NB4 (cell line): ENCODE data around the gene MDFIC2.

Experiments
- DNase-seq: peaks from one replicate; pipeline ENCODE4 v3.0.0; 2010; ENCODE audit warnings: low read depth
- H3K4me3 ChIP-seq: one replicate; pipeline ENCODE4 v1.5.1; 2011; ENCODE audit warnings: mild to moderate bottlenecking, low read depth, low read length, moderate library complexity
- CTCF ChIP-seq: IDR thresholded peaks from one replicate; pipeline ENCODE4 v1.5.1; 2012; ENCODE audit warnings: low read depth, low read length
- MAX ChIP-seq: IDR thresholded peaks from 2 replicates; pipeline ENCODE4 v1.6.1; 2011; ENCODE audit warnings: low read depth, low read length
- MYC ChIP-seq: IDR thresholded peaks from 2 replicates; pipeline ENCODE4 v1.6.1; 2011; ENCODE audit warnings: low read depth, low read length
- POLR2A ChIP-seq: IDR thresholded peaks from 2 replicates; pipeline ENCODE4 v1.6.1; 2011; ENCODE audit warnings: mild to moderate bottlenecking; ENCODE audit not compliant: insufficient read length; ENCODE audit errors: extremely low read depth

MDFIC2 gene

GRCh38 chr3:70180664-70181063, 131.8 kb downstream of the MDFIC2 start:
- H3K4me3 ChIP-seq: no peak overlapping the region
- no peak for DNase-seq
- no peak for TF ChIP-seq MAX
- no peak for TF ChIP-seq CTCF
- no peak for TF ChIP-seq POLR2A
- no peak for TF ChIP-seq MYC

GRCh38 chr3:70179111-70179510, 133.3 kb downstream of the MDFIC2 start:
- TF ChIP-seq CTCF: no peak
- TF ChIP-seq POLR2A: no peak
- TF ChIP-seq MAX: no peak
- no peak for TF ChIP-seq MYC
- no peak for DNase-seq

GRCh38 chr3:70177881-70178645, 134.4 kb downstream of the MDFIC2 start:
- DNase-seq: no peak
- H3K4me3 ChIP-seq: no peak overlapping the region
- TF ChIP-seq MAX (no peak), MYC (no peak), CTCF (no peak), POLR2A (no peak)

More at GRCh38 chr3:70179111-70179510, 133.3 kb downstream of the MDFIC2 start:
- no peak overlapping the region for H3K4me3 ChIP-seq

- TF ChIP-seq POLR2A (no peak), CTCF (no peak), MAX (no peak), MYC (no peak)
- H3K4me3 ChIP-seq: no peak overlapping the region
Observed at GRCh38 chr3:70176224-70176623, 136.2 kb downstream of the MDFIC2 start.

GRCh38 chr3:70156808-70157207, 155.6 kb downstream of the MDFIC2 start:
- no peak for DNase-seq
- H3K4me3 ChIP-seq: no peak overlapping the region
- TF ChIP-seq CTCF: no peak
- no peak for TF ChIP-seq MYC
- TF ChIP-seq POLR2A: no peak
- no peak for TF ChIP-seq MAX

More at GRCh38 chr3:70176224-70176623, 136.2 kb downstream of the MDFIC2 start:
- DNase-seq: no peak
